Measurements from ENCODE around the gene ZNF254.
"Not testable (repeated sequence)": the region's sequence is repeated elsewhere in the genome, so short reads cannot be mapped to it uniquely, and the experiment has no call there.

ZNF254 gene

DNA sequence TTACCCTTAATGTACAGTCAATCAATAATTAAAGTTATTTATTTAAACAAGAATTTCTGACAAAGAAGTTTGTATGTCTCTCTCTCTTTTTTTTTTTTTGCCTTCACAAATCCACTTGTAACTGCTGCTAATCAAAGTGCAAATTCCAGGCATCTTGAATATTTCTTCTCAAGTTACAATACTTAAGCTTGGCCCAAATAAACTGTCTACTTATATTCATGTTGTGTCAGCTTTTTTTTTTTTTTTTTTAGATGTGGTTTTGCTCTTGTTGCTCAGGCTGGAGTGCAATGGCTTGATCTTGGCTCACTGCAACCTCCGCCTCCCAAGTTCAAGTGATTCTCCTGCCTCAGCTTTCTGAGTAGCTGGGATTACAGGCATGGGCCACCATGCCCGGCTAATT is 13.6 kb downstream of the ZNF254 start:
- H3K36me3 ChIP-seq (ENCODE audit: control insufficient read depth, insufficient read depth, low read length); H2BK5ac ChIP-seq (ENCODE audit: low read length); H3K79me1 ChIP-seq (ENCODE audit: low read length): not testable (repeated sequence)

GRCh38 chr19:24101459-24102115 is 14.6 kb downstream of the ZNF254 start:
- no peak overlapping the region for H3K9ac ChIP-seq (ENCODE audit: low read length)
- H3K27ac ChIP-seq (ENCODE audit: low read depth, low read length): no peak overlapping the region
- no peaks in the 10 kb centered on the region for H3K36me3 ChIP-seq (ENCODE audit: control insufficient read depth, insufficient read depth, low read length)
- no peaks in the 10 kb centered on the region for H3K4me1 ChIP-seq (ENCODE audit: control insufficient read depth, low read depth, low read length)
- no peak overlapping the region for H3K56ac ChIP-seq (ENCODE audit: low read length)
- no peaks in the 10 kb centered on the region for H3K27me3 ChIP-seq (ENCODE audit: insufficient read depth, low read length, poor library complexity)
- H3K79me2 ChIP-seq (ENCODE audit: control insufficient read depth, insufficient read depth, low read length): peaks cover 8% of the 10 kb centered on the region
- DNase-seq: no peak
- no peak overlapping the region for H2BK120ac ChIP-seq (ENCODE audit: low read depth, low read length)
- WGBS (ENCODE audit: extremely low coverage, insufficient coverage, low lambda C conversion rate): no CpG with 5 or more reads among the region's 2 CpGs
- no peak overlapping the region for H2BK5ac ChIP-seq (ENCODE audit: low read length)
- H3K4me2 ChIP-seq (ENCODE audit: low read length): no peak overlapping the region
- H3K79me1 ChIP-seq (ENCODE audit: low read length): peaks cover 5% of the 10 kb centered on the region
- no peak overlapping the region for H3K4me3 ChIP-seq (ENCODE audit: low read length)
- no peak overlapping the region for H4K8ac ChIP-seq (ENCODE audit: low read depth, low read length)
- no peak overlapping the region for H3K18ac ChIP-seq (ENCODE audit: low read length)
- no peak overlapping the region for H2AK5ac ChIP-seq (ENCODE audit: low read length)
- no peak overlapping the region for H4K5ac ChIP-seq (ENCODE audit: low read length)
- no peak overlapping the region for H2BK15ac ChIP-seq (replicated peaks; ENCODE audit: low read depth)
- H3K23ac ChIP-seq (ENCODE audit: low read length): no peak overlapping the region
- no peak overlapping the region for H3K4ac ChIP-seq (ENCODE audit: low read depth, low read length)

More for the DNA sequence above, 13.6 kb downstream of the ZNF254 start:
- H2AK5ac ChIP-seq (ENCODE audit: low read length); H2BK120ac ChIP-seq (ENCODE audit: low read depth, low read length); H3K4ac ChIP-seq (ENCODE audit: low read depth, low read length); H3K18ac ChIP-seq (ENCODE audit: low read length); H3K4me1 ChIP-seq (ENCODE audit: control insufficient read depth, low read depth, low read length); H3K9ac ChIP-seq (ENCODE audit: low read length); H3K4me3 ChIP-seq (ENCODE audit: low read length); H3K27me3 ChIP-seq (ENCODE audit: insufficient read depth, low read length, poor library complexity); H3K56ac ChIP-seq (ENCODE audit: low read length); H3K4me2 ChIP-seq (ENCODE audit: low read length); DNase-seq; H3K23ac ChIP-seq (ENCODE audit: low read length); H4K8ac ChIP-seq (ENCODE audit: low read depth, low read length); H2BK15ac ChIP-seq (replicated peaks; ENCODE audit: low read depth); H3K27ac ChIP-seq (ENCODE audit: low read depth, low read length); H4K5ac ChIP-seq (ENCODE audit: low read length): not testable (repeated sequence)
- WGBS (ENCODE audit: extremely low coverage, insufficient coverage, low lambda C conversion rate): no CpG with 5 or more reads among the region's 2 CpGs
- peaks cover 12% of the 10 kb centered on the region for H3K79me2 ChIP-seq (ENCODE audit: control insufficient read depth, insufficient read depth, low read length)

- H3K27ac ChIP-seq (ENCODE audit: low read depth, low read length): no peak overlapping the region
Measured at GRCh38 chr19:24127601-24128000, 40.6 kb downstream of the ZNF254 start.

GRCh38 chr19:24140099-24140498 is 53.1 kb downstream of the ZNF254 start:
- Histone ChIP-seq H3K36me3 (ENCODE audit: control insufficient read depth, insufficient read depth, low read length) (no peaks in the 10 kb centered on the region), H2BK120ac (ENCODE audit: low read depth, low read length) (no peak overlapping the region), H4K5ac (ENCODE audit: low read length) (no peak overlapping the region), H3K4me1 (ENCODE audit: control insufficient read depth, low read depth, low read length) (no peaks in the 10 kb centered on the region), H2BK5ac (ENCODE audit: low read length) (no peak overlapping the region), H3K27me3 (ENCODE audit: insufficient read depth, low read length, poor library complexity) (no peaks in the 10 kb centered on the region), H2AK5ac (ENCODE audit: low read length) (no peak overlapping the region), H3K9ac (ENCODE audit: low read length) (no peak overlapping the region), H3K4me2 (ENCODE audit: low read length) (no peak overlapping the region), H4K8ac (ENCODE audit: low read depth, low read length) (no peak overlapping the region), H3K23ac (ENCODE audit: low read length) (no peak overlapping the region), H3K4ac (ENCODE audit: low read depth, low read length) (no peak overlapping the region), H2BK15ac (replicated peaks; ENCODE audit: low read depth) (no peak overlapping the region), H3K79me2 (ENCODE audit: control insufficient read depth, insufficient read depth, low read length) (no peaks in the 10 kb centered on the region), H3K4me3 (ENCODE audit: low read length) (no peak overlapping the region), H3K18ac (ENCODE audit: low read length) (no peak overlapping the region), H3K56ac (ENCODE audit: low read length) (no peak overlapping the region), H3K79me1 (ENCODE audit: low read length) (no peaks in the 10 kb centered on the region), H3K27ac (ENCODE audit: low read depth, low read length) (no peak overlapping the region)
- WGBS (ENCODE audit: extremely low coverage, insufficient coverage, low lambda C conversion rate): no CpG with 5 or more reads among the region's 3 CpGs
- no peak for DNase-seq

More at GRCh38 chr19:24127601-24128000, 40.6 kb downstream of the ZNF254 start:
- Histone ChIP-seq H3K4me2 (ENCODE audit: low read length) (no peak overlapping the region), H3K4ac (ENCODE audit: low read depth, low read length) (no peak overlapping the region), H3K36me3 (ENCODE audit: control insufficient read depth, insufficient read depth, low read length) (no peaks in the 10 kb centered on the region), H2BK5ac (ENCODE audit: low read length) (no peak overlapping the region), H4K5ac (ENCODE audit: low read length) (no peak overlapping the region), H3K4me1 (ENCODE audit: control insufficient read depth, low read depth, low read length) (no peaks in the 10 kb centered on the region), H3K79me2 (ENCODE audit: control insufficient read depth, insufficient read depth, low read length) (no peaks in the 10 kb centered on the region), H2BK120ac (ENCODE audit: low read depth, low read length) (no peak overlapping the region), H2AK5ac (ENCODE audit: low read length) (no peak overlapping the region), H3K23ac (ENCODE audit: low read length) (no peak overlapping the region), H3K27me3 (ENCODE audit: insufficient read depth, low read length, poor library complexity) (no peaks in the 10 kb centered on the region), H3K4me3 (ENCODE audit: low read length) (no peak overlapping the region), H4K8ac (ENCODE audit: low read depth, low read length) (no peak overlapping the region), H3K9ac (ENCODE audit: low read length) (no peak overlapping the region), H3K56ac (ENCODE audit: low read length) (no peak overlapping the region), H3K79me1 (ENCODE audit: low read length) (no peaks in the 10 kb centered on the region), H2BK15ac (replicated peaks; ENCODE audit: low read depth) (no peak overlapping the region), H3K18ac (ENCODE audit: low read length) (no peak overlapping the region)
- no CpG with 5 or more reads among the region's 3 CpGs for WGBS (ENCODE audit: extremely low coverage, insufficient coverage, low lambda C conversion rate)
- no peak for DNase-seq

DNA sequence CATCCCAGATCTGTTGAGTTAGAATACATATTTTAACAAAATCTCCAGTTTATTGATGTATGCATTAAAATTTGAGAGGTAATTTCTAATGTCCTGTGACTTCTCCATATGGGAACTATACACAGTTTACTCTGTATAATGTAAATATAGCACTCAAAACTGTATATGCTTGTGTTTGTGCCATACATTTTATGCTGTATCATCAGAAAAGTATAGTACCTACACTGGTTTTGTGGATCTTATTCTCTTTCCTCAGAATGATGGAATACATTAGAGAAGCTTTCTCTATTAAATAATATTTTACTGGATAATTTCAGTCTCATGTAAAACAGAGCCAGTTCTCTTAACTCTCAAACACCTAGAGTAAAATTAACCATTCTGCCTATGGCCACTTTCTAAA is 53.6 kb downstream of the ZNF254 start:
- H3K4me2 ChIP-seq (ENCODE audit: low read length): no peak overlapping the region
- H3K4ac ChIP-seq (ENCODE audit: low read depth, low read length): no peak overlapping the region
- H3K4me1 ChIP-seq (ENCODE audit: control insufficient read depth, low read depth, low read length): no peaks in the 10 kb centered on the region
- no peak overlapping the region for H4K5ac ChIP-seq (ENCODE audit: low read length)
- H3K27me3 ChIP-seq (ENCODE audit: insufficient read depth, low read length, poor library complexity): no peaks in the 10 kb centered on the region
- H3K27ac ChIP-seq (ENCODE audit: low read depth, low read length): no peak overlapping the region
- no peak overlapping the region for H3K23ac ChIP-seq (ENCODE audit: low read length)
- no peaks in the 10 kb centered on the region for H3K36me3 ChIP-seq (ENCODE audit: control insufficient read depth, insufficient read depth, low read length)
- H3K56ac ChIP-seq (ENCODE audit: low read length): no peak overlapping the region
- H2BK120ac ChIP-seq (ENCODE audit: low read depth, low read length): no peak overlapping the region
- no peak overlapping the region for H2AK5ac ChIP-seq (ENCODE audit: low read length)
- no peaks in the 10 kb centered on the region for H3K79me2 ChIP-seq (ENCODE audit: control insufficient read depth, insufficient read depth, low read length)
- no peak for DNase-seq
- no peak overlapping the region for H3K4me3 ChIP-seq (ENCODE audit: low read length)
- no peak overlapping the region for H3K9ac ChIP-seq (ENCODE audit: low read length)
- H4K8ac ChIP-seq (ENCODE audit: low read depth, low read length): no peak overlapping the region
- no peak overlapping the region for H3K18ac ChIP-seq (ENCODE audit: low read length)
- no peak overlapping the region for H2BK5ac ChIP-seq (ENCODE audit: low read length)
- H2BK15ac ChIP-seq (replicated peaks; ENCODE audit: low read depth): no peak overlapping the region
- no peaks in the 10 kb centered on the region for H3K79me1 ChIP-seq (ENCODE audit: low read length)

DNA sequence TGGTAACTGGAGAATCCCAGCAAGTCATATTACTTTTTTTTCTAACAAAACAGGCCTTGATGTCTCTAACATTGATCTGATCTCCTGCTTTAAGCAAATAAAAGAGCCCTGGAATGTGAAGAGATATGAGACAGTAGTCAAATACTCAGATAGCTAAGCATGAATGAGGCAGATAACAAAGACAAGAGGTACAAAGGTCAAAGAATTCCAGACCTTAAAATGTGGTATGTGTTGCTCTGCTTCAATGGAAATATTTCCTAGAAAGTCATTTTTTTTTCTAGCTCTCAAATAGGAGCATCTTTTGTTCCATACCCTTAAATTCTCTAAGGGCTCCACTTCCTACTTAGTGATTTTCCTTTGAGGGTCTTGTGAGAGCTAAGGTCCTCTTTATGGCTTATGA is 54.6 kb downstream of the ZNF254 start:
- H4K5ac ChIP-seq (ENCODE audit: low read length): no peak overlapping the region
- H3K36me3 ChIP-seq (ENCODE audit: control insufficient read depth, insufficient read depth, low read length): no peaks in the 10 kb centered on the region
- no peak overlapping the region for H4K8ac ChIP-seq (ENCODE audit: low read depth, low read length)
- H3K27me3 ChIP-seq (ENCODE audit: insufficient read depth, low read length, poor library complexity): no peaks in the 10 kb centered on the region
- no peak overlapping the region for H3K27ac ChIP-seq (ENCODE audit: low read depth, low read length)
- H3K4me2 ChIP-seq (ENCODE audit: low read length): no peak overlapping the region
- no peak overlapping the region for H2AK5ac ChIP-seq (ENCODE audit: low read length)
- no peak overlapping the region for H3K4ac ChIP-seq (ENCODE audit: low read depth, low read length)
- H3K79me1 ChIP-seq (ENCODE audit: low read length): no peaks in the 10 kb centered on the region
- no peak overlapping the region for H3K18ac ChIP-seq (ENCODE audit: low read length)
- H3K9ac ChIP-seq (ENCODE audit: low read length): no peak overlapping the region
- no peak overlapping the region for H2BK5ac ChIP-seq (ENCODE audit: low read length)
- no peak overlapping the region for H2BK120ac ChIP-seq (ENCODE audit: low read depth, low read length)
- H3K23ac ChIP-seq (ENCODE audit: low read length): no peak overlapping the region
- no peaks in the 10 kb centered on the region for H3K79me2 ChIP-seq (ENCODE audit: control insufficient read depth, insufficient read depth, low read length)
- H3K56ac ChIP-seq (ENCODE audit: low read length): no peak overlapping the region
- H3K4me1 ChIP-seq (ENCODE audit: control insufficient read depth, low read depth, low read length): no peaks in the 10 kb centered on the region
- DNase-seq: peak; percentile 29
- no peak overlapping the region for H3K4me3 ChIP-seq (ENCODE audit: low read length)
- H2BK15ac ChIP-seq (replicated peaks; ENCODE audit: low read depth): no peak overlapping the region

Measured in mesendoderm (in vitro differentiated cells).